GM12878 (cell line): ENCODE data around the gene MANBA. TPM values are rescaled to one million over a fixed set of nuclear protein-coding genes. Genes with fewer than 3 reads are reported as not detected.

ENCODE experiments used
- CBFB ChIP-seq: IDR thresholded peaks from 2 replicates; pipeline ENCODE4 v1.6.1; 2016; ENCODE audit warnings: antibody characterized with exemption, low read depth
- CHD1 ChIP-seq: IDR thresholded peaks from 2 replicates; pipeline ENCODE4 v1.6.1; 2012; ENCODE audit warnings: low read depth, low read length, improper control_type of control experiment
- CHD4 ChIP-seq: fragments of 200-600 bp; sonication (generic); IDR thresholded peaks from 2 replicates; pipeline ENCODE4 v1.6.1; 2016; ENCODE audit warnings: mild to moderate bottlenecking
- DPF2 ChIP-seq: fragments of 450-650 bp; IDR thresholded peaks from 2 replicates; pipeline ENCODE4 v1.6.1; 2017; ENCODE audit warnings: mild to moderate bottlenecking
- EP300 ChIP-seq, 2 experiments: fragments of 150-350 bp in 1 of 2; IDR thresholded peaks; 2 replicates each; pipeline ENCODE4 v1.6.1; 2011 to 2012; ENCODE audit warnings: low read depth in 2 of 2, low read length in 2 of 2, borderline replicate concordance in 1 of 2, improper control_type of control experiment in 1 of 2, inconsistent platforms in 1 of 2; ENCODE audit not compliant: control insufficient read depth in 1 of 2
- IKZF1 ChIP-seq: fragments of 450-650 bp; conservative IDR thresholded peaks from 2 replicates; pipeline ENCODE4 v1.6.1; 2017; ENCODE audit warnings: antibody characterized with exemption, mild to moderate bottlenecking
- KLF5 ChIP-seq: fragments of 450-650 bp; IDR thresholded peaks from 2 replicates; pipeline ENCODE4 v1.6.1; 2014; ENCODE audit warnings: mild to moderate bottlenecking; ENCODE audit not compliant: partially characterized antibody
- MYB ChIP-seq: fragments of 150-350 bp; IDR thresholded peaks from 2 replicates; pipeline ENCODE4 v1.6.1; 2014; ENCODE audit warnings: mild to moderate bottlenecking, low read depth, low read length, borderline replicate concordance
- NFYA ChIP-seq: IDR thresholded peaks from 2 replicates; pipeline ENCODE4 v1.6.1; 2011; ENCODE audit warnings: low read depth, mild to moderate bottlenecking, low read length, improper control_type of control experiment, borderline replicate concordance
- NR2C1 ChIP-seq: fragments of 450-650 bp; IDR thresholded peaks from 2 replicates; pipeline ENCODE4 v1.6.1; 2017; ENCODE audit warnings: antibody characterized with exemption, mild to moderate bottlenecking, moderate library complexity
- POLR2AphosphoS2 ChIP-seq: IDR thresholded peaks from 2 replicates; pipeline ENCODE4 v1.6.1; 2011; ENCODE audit warnings: low read depth, mild to moderate bottlenecking, low read length, improper control_type of control experiment, moderate library complexity
- SIN3A ChIP-seq: IDR thresholded peaks from 2 replicates; pipeline ENCODE4 v1.6.1; 2012; ENCODE audit warnings: low read depth, low read length, improper control_type of control experiment
- SMAD1 ChIP-seq: fragments of 450-650 bp; IDR thresholded peaks from 2 replicates; pipeline ENCODE4 v1.6.1; 2018; ENCODE audit warnings: mild to moderate bottlenecking, low read depth; ENCODE audit not compliant: partially characterized antibody
- ZNF622 ChIP-seq: fragments of 450-650 bp; IDR thresholded peaks from 2 replicates; pipeline ENCODE4 v1.6.1; 2017; ENCODE audit warnings: mild to moderate bottlenecking, inconsistent platforms
- ZSCAN29 ChIP-seq: fragments of 450-650 bp; IDR thresholded peaks from 2 replicates; pipeline ENCODE4 v1.6.1; 2017; ENCODE audit warnings: mild to moderate bottlenecking, moderate library complexity
- polyA plus RNA-seq, 11 experiments: library from polyadenylated mRNA; depleted of rRNA in 4 of 11; unstranded in 6 of 11; stranded (reverse) in 5 of 11; fragments of >200 nt; fragmentation: Nextera tagmentation in 4 of 11; fragmentation: Illumina TruSeq in 1 of 11; extraction: Ambion mirVana in 4 of 11; extraction: Trizol in 1 of 11; gene quantifications; 1 replicate in 1 of 11; 2 replicates in 10 of 11; pipeline versions ENCODE4 v1.2.1 to v1.2.3, GENCODE V29; 2011 to 2016; ENCODE audit warnings: inconsistent platforms in 2 of 11, missing spikeins in 2 of 11, low read depth in 1 of 11
- total RNA-seq, 4 experiments: library from RNA; depleted of rRNA in 3 of 4; stranded (reverse); fragments of >200 nt in 3 of 4; fragmentation: Illumina TruSeq in 1 of 4; extraction: Trizol in 1 of 4; gene quantifications; 2 replicates each; pipeline versions ENCODE4 v1.2.1 to v1.2.3, GENCODE V29; 2013 to 2021
- TF ChIP-seq, protein P1 (sequence below): IDR thresholded peaks from 2 replicates; pipeline ENCODE4 v1.6.1; 2011; ENCODE audit warnings: low read depth, low read length, improper control_type of control experiment, borderline replicate concordance
- TF ChIP-seq, protein P2 (sequence below): fragments of 450-650 bp; formaldehyde crosslinking; IDR thresholded peaks from 2 replicates; pipeline ENCODE4 v1.4.0; 2022; ENCODE audit warnings: mild to moderate bottlenecking, moderate library complexity
- TF ChIP-seq, protein P3 (sequence below), 3 experiments: IDR thresholded peaks in 2 of 3; conservative IDR thresholded peaks in 1 of 3; 2 replicates each; pipeline ENCODE4 v1.5.1; 2011; ENCODE audit warnings: low read depth in 3 of 3, low read length in 3 of 3, mild to moderate bottlenecking in 3 of 3, control low read depth in 2 of 3, moderate library complexity in 2 of 3, inconsistent platforms in 1 of 3, mixed read lengths in 1 of 3; ENCODE audit not compliant: control insufficient read depth in 2 of 3, insufficient read depth in 1 of 3; ENCODE audit errors: extremely low read depth in 1 of 3
- TF ChIP-seq, protein P4 (sequence below): IDR thresholded peaks from 2 replicates; pipeline ENCODE4 v1.6.1; 2012; ENCODE audit warnings: low read depth, low read length, improper control_type of control experiment
- TF ChIP-seq, protein P5 (sequence below): IDR thresholded peaks from 2 replicates; pipeline ENCODE4 v1.6.1; 2011; ENCODE audit warnings: borderline replicate concordance, low read depth, mild to moderate bottlenecking, moderate library complexity, mixed read lengths, low read length; ENCODE audit not compliant: insufficient read depth; ENCODE audit errors: extremely low read length
- TF ChIP-seq, protein P6 (sequence below): IDR thresholded peaks from 2 replicates; pipeline ENCODE4 v1.6.1; 2012; ENCODE audit warnings: low read depth, low read length, improper control_type of control experiment

MANBA gene
- total and polyA plus RNA-seq, 10 of the 15 experiments (the other 5 are each of a cell fraction or from before 2014, with no cell fraction given) = 3.8 to 19.0 (median 12.5) TPM

DNA sequence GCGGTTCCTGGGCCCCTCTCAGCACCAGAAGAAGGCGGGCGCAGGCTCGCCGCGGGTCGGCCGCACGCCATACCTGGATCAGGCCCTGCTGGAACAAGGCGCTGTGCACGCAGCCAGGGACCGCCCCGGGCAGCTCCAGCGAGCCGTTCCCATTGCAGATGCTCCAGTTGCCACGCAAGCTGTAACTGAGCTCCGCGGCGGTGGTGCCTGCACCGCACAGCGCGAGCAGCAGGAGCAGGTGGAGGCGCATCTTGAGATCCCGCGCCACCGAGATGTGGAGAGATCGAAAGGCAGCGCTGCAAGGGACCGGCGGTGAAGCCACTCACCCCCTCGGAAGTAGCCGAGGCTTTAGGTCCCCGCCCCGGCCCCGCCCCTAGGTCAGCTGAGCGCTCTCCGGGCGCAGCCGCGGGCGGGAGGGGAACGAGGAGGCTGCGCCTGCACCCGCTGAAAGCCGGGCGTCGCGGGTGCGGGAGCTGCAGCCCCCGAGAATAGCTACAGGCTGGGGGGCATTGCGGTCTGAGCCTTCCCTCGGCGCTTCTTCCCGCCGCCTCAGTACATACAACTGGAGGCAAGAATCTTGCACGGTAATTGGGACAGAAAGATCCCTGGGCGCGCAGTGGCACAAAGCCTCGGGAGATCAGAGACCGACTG lies at the start of gene MANBA (continued):
- no peak for TF ChIP-seq KLF5
- no peak for TF ChIP-seq SMAD1
- 0 out of 2 replicates have a peak, but pooled peaks have one; percentile 48 for TF ChIP-seq CHD1
- 0 out of 2 replicates have a peak, but pooled peaks have one; percentile 51 for TF ChIP-seq POLR2AphosphoS2
- TF ChIP-seq SIN3A = peak; percentile 54; the same call in 1 of the 2 replicates
- no peak for TF ChIP-seq CHD4
- TF ChIP-seq ZSCAN29 = no peak
- TF ChIP-seq, protein P1, sequence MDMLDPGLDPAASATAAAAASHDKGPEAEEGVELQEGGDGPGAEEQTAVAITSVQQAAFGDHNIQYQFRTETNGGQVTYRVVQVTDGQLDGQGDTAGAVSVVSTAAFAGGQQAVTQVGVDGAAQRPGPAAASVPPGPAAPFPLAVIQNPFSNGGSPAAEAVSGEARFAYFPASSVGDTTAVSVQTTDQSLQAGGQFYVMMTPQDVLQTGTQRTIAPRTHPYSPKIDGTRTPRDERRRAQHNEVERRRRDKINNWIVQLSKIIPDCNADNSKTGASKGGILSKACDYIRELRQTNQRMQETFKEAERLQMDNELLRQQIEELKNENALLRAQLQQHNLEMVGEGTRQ = peak; percentile 21; the same call in 1 of the 2 replicates
- TF ChIP-seq, protein P2, sequence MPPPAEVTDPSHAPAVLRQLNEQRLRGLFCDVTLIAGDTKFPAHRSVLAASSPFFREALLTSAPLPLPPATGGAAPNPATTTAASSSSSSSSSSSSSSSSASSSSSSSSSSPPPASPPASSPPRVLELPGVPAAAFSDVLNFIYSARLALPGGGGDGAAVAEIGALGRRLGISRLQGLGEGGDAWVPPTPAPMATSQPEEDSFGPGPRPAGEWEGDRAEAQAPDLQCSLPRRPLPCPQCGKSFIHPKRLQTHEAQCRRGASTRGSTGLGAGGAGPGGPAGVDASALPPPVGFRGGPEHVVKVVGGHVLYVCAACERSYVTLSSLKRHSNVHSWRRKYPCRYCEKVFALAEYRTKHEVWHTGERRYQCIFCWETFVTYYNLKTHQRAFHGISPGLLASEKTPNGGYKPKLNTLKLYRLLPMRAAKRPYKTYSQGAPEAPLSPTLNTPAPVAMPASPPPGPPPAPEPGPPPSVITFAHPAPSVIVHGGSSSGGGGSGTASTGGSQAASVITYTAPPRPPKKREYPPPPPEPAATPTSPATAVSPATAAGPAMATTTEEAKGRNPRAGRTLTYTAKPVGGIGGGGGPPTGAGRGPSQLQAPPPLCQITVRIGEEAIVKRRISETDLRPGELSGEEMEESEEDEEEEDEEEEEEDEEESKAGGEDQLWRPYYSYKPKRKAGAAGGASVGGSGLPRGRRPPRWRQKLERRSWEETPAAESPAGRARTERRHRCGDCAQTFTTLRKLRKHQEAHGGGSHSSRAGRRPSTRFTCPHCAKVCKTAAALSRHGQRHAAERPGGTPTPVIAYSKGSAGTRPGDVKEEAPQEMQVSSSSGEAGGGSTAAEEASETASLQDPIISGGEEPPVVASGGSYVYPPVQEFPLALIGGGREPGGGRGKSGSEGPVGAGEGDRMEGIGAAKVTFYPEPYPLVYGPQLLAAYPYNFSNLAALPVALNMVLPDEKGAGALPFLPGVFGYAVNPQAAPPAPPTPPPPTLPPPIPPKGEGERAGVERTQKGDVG = no peak
- no peak for TF ChIP-seq NFYA
- TF ChIP-seq DPF2 = peak; percentile 69; the same call in 1 of the 2 replicates
- TF ChIP-seq, protein P3, sequence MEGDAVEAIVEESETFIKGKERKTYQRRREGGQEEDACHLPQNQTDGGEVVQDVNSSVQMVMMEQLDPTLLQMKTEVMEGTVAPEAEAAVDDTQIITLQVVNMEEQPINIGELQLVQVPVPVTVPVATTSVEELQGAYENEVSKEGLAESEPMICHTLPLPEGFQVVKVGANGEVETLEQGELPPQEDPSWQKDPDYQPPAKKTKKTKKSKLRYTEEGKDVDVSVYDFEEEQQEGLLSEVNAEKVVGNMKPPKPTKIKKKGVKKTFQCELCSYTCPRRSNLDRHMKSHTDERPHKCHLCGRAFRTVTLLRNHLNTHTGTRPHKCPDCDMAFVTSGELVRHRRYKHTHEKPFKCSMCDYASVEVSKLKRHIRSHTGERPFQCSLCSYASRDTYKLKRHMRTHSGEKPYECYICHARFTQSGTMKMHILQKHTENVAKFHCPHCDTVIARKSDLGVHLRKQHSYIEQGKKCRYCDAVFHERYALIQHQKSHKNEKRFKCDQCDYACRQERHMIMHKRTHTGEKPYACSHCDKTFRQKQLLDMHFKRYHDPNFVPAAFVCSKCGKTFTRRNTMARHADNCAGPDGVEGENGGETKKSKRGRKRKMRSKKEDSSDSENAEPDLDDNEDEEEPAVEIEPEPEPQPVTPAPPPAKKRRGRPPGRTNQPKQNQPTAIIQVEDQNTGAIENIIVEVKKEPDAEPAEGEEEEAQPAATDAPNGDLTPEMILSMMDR (IDR thresholded peaks at IDR 0.05 in 2 of 3, conservative IDR thresholded peaks at IDR 0.05 in 1 of 3; ENCODE audit: control insufficient read depth in 2 of 3, extremely low read depth in 1 of 3, insufficient read depth in 1 of 3, low read depth in 3 of 3, low read length in 3 of 3) = no peak
- TF ChIP-seq, protein P4, sequence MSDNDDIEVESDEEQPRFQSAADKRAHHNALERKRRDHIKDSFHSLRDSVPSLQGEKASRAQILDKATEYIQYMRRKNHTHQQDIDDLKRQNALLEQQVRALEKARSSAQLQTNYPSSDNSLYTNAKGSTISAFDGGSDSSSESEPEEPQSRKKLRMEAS = peak; percentile 59
- TF ChIP-seq NR2C1 = no peak
- no peak for TF ChIP-seq ZNF622
- peak; percentile 84 for TF ChIP-seq IKZF1
- TF ChIP-seq, protein P5, sequence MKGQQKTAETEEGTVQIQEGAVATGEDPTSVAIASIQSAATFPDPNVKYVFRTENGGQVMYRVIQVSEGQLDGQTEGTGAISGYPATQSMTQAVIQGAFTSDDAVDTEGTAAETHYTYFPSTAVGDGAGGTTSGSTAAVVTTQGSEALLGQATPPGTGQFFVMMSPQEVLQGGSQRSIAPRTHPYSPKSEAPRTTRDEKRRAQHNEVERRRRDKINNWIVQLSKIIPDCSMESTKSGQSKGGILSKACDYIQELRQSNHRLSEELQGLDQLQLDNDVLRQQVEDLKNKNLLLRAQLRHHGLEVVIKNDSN = peak; percentile 58
- TF ChIP-seq, protein P6, sequence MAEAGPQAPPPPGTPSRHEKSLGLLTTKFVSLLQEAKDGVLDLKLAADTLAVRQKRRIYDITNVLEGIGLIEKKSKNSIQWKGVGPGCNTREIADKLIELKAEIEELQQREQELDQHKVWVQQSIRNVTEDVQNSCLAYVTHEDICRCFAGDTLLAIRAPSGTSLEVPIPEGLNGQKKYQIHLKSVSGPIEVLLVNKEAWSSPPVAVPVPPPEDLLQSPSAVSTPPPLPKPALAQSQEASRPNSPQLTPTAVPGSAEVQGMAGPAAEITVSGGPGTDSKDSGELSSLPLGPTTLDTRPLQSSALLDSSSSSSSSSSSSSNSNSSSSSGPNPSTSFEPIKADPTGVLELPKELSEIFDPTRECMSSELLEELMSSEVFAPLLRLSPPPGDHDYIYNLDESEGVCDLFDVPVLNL = 0 out of 2 replicates have a peak, but pooled peaks have one; percentile 7
- TF ChIP-seq MYB = no peak
- TF ChIP-seq CBFB = no peak
- TF ChIP-seq EP300 (IDR thresholded peaks at IDR 0.05; ENCODE audit: borderline replicate concordance in 1 of 2, control insufficient read depth in 1 of 2, low read depth in 2 of 2, low read length in 2 of 2) = no peak
